GM12878 (cell line): ENCODE data around the gene CLEC16A. TPM values are rescaled to one million over a fixed set of nuclear protein-coding genes. Genes with fewer than 3 reads are reported as not detected.

Experiments used
- BCL11A ChIP-seq: IDR thresholded peaks from 2 replicates; pipeline ENCODE4 v1.6.1; 2011; ENCODE audit warnings: low read depth, low read length
- BHLHE40 ChIP-seq, 2 experiments: fragments of 450-650 bp in 1 of 2; IDR thresholded peaks; 2 replicates each; pipeline ENCODE4 v1.6.1; 2011 to 2017; ENCODE audit warnings: low read depth in 2 of 2, borderline replicate concordance in 1 of 2, improper control_type of control experiment in 1 of 2, low read length in 1 of 2, mild to moderate bottlenecking in 1 of 2
- CREM ChIP-seq: IDR thresholded peaks from 2 replicates; pipeline ENCODE4 v1.6.1; 2014; ENCODE audit warnings: antibody characterized with exemption, low read depth
- HCFC1 ChIP-seq: fragments of 150-350 bp; IDR thresholded peaks from 2 replicates; pipeline ENCODE4 v1.6.1; 2014; ENCODE audit warnings: low read length
- JUNB ChIP-seq: IDR thresholded peaks from 2 replicates; pipeline ENCODE4 v1.6.1; 2016; ENCODE audit warnings: antibody characterized with exemption, mild to moderate bottlenecking
- MYB ChIP-seq: fragments of 150-350 bp; IDR thresholded peaks from 2 replicates; pipeline ENCODE4 v1.6.1; 2014; ENCODE audit warnings: mild to moderate bottlenecking, low read depth, low read length, borderline replicate concordance
- PML ChIP-seq: IDR thresholded peaks from 2 replicates; pipeline ENCODE4 v1.6.1; 2012; ENCODE audit warnings: low read length, inconsistent platforms
- SMAD5 ChIP-seq: IDR thresholded peaks from 2 replicates; pipeline ENCODE4 v1.6.1; 2016; ENCODE audit warnings: antibody characterized with exemption, low read depth
- SRF ChIP-seq, 2 experiments: IDR thresholded peaks; 2 replicates each; pipeline ENCODE4 v1.6.1; 2011; ENCODE audit warnings: low read depth in 2 of 2, low read length in 2 of 2, mild to moderate bottlenecking in 1 of 2, moderate library complexity in 1 of 2
- TAF1 ChIP-seq: IDR thresholded peaks from 2 replicates; pipeline ENCODE4 v1.6.1; 2011; ENCODE audit warnings: mild to moderate bottlenecking, low read depth, low read length, borderline replicate concordance
- polyA plus RNA-seq, 11 experiments: library from polyadenylated mRNA; depleted of rRNA in 4 of 11; unstranded in 6 of 11; stranded (reverse) in 5 of 11; fragments of >200 nt; fragmentation: Nextera tagmentation in 4 of 11; fragmentation: Illumina TruSeq in 1 of 11; extraction: Ambion mirVana in 4 of 11; extraction: Trizol in 1 of 11; gene quantifications; 1 replicate in 1 of 11; 2 replicates in 10 of 11; pipeline versions ENCODE4 v1.2.1 to v1.2.3, GENCODE V29; 2011 to 2016; ENCODE audit warnings: inconsistent platforms in 2 of 11, missing spikeins in 2 of 11, low read depth in 1 of 11
- total RNA-seq, 4 experiments: library from RNA; depleted of rRNA in 3 of 4; stranded (reverse); fragments of >200 nt in 3 of 4; fragmentation: Illumina TruSeq in 1 of 4; extraction: Trizol in 1 of 4; gene quantifications; 2 replicates each; pipeline versions ENCODE4 v1.2.1 to v1.2.3, GENCODE V29; 2013 to 2021
- TF ChIP-seq, protein P1 (sequence below): fragments of 450-650 bp; IDR thresholded peaks from 2 replicates; pipeline ENCODE4 v1.6.1; 2018; ENCODE audit warnings: mild to moderate bottlenecking, low read depth, moderate library complexity; ENCODE audit not compliant: partially characterized antibody
- TF ChIP-seq, protein P2 (sequence below): fragments of 450-650 bp; IDR thresholded peaks from 2 replicates; pipeline ENCODE4 v1.6.1; 2017; ENCODE audit warnings: low read depth, mild to moderate bottlenecking, moderate library complexity
- TF ChIP-seq, protein P3 (sequence below): fragments of 450-650 bp; IDR thresholded peaks from 2 replicates; pipeline ENCODE4 v1.6.1; 2017; ENCODE audit warnings: mild to moderate bottlenecking, moderate library complexity

CLEC16A gene
- total and polyA plus RNA-seq, 10 of the 15 experiments (the other 5 are each of a cell fraction or from before 2014, with no cell fraction given), result 1.5 to 28.8 (median 19.2) TPM

DNA sequence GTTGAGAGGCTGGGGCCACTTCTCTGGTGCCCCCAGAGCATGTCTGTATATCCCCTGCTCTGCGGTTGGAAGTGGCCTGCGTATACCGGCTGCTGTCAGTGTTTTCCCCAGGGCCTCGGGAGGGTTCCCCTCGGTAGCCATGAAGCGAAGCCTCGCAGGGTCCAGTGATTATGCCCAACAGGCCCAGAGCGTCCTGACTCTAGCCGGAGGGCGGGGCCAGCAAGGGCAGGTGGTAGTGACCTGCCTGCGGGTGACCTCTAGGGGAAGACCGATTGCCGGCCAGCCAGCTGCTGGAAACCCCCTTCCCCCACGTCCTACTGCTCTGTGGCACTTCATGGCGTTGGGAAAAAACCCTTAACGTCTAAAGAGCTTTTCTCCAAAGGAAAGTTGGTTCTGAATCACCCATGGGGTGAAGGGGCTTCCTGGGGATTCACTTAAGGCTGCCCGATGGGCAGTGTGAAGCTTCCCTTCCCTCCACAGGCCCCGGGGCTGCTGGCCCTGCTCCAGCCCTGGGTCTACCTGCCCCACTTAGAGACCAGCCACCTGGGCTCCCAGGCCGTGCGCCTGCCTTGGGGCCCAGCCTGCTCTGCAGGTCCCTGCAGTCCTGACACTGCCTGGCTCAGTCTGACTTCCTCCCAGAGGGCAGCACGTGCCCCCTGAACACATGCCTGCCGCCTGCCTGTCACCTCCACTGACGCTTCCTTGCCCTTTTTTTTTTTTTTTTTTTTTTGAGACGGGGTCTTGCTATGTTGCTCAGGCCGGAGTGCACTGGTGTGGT lies 238.9 kb downstream of the CLEC16A start (continued):
- TF ChIP-seq, protein P1, sequence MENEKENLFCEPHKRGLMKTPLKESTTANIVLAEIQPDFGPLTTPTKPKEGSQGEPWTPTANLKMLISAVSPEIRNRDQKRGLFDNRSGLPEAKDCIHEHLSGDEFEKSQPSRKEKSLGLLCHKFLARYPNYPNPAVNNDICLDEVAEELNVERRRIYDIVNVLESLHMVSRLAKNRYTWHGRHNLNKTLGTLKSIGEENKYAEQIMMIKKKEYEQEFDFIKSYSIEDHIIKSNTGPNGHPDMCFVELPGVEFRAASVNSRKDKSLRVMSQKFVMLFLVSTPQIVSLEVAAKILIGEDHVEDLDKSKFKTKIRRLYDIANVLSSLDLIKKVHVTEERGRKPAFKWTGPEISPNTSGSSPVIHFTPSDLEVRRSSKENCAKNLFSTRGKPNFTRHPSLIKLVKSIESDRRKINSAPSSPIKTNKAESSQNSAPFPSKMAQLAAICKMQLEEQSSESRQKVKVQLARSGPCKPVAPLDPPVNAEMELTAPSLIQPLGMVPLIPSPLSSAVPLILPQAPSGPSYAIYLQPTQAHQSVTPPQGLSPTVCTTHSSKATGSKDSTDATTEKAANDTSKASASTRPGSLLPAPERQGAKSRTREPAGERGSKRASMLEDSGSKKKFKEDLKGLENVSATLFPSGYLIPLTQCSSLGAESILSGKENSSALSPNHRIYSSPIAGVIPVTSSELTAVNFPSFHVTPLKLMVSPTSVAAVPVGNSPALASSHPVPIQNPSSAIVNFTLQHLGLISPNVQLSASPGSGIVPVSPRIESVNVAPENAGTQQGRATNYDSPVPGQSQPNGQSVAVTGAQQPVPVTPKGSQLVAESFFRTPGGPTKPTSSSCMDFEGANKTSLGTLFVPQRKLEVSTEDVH, result no peak
- TF ChIP-seq TAF1 (no peak), SMAD5 (no peak), PML (no peak), MYB (peak; percentile 79; the same call in 1 of the 2 replicates), CREM (peak; percentile 59), SRF (IDR thresholded peaks at IDR 0.05; ENCODE audit: low read depth in 2 of 2, low read length in 2 of 2) (no peak), HCFC1 (no peak), JUNB (peak; percentile 27; the same call in 1 of the 2 replicates), BHLHE40 (IDR thresholded peaks at IDR 0.05; ENCODE audit: borderline replicate concordance in 1 of 2, low read depth in 2 of 2, low read length in 1 of 2) (peak; percentile 75 to 91), BCL11A (peak; percentile 55)
- TF ChIP-seq, protein P2, sequence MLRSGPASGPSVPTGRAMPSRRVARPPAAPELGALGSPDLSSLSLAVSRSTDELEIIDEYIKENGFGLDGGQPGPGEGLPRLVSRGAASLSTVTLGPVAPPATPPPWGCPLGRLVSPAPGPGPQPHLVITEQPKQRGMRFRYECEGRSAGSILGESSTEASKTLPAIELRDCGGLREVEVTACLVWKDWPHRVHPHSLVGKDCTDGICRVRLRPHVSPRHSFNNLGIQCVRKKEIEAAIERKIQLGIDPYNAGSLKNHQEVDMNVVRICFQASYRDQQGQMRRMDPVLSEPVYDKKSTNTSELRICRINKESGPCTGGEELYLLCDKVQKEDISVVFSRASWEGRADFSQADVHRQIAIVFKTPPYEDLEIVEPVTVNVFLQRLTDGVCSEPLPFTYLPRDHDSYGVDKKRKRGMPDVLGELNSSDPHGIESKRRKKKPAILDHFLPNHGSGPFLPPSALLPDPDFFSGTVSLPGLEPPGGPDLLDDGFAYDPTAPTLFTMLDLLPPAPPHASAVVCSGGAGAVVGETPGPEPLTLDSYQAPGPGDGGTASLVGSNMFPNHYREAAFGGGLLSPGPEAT, result peak; percentile 98
- TF ChIP-seq, protein P3, sequence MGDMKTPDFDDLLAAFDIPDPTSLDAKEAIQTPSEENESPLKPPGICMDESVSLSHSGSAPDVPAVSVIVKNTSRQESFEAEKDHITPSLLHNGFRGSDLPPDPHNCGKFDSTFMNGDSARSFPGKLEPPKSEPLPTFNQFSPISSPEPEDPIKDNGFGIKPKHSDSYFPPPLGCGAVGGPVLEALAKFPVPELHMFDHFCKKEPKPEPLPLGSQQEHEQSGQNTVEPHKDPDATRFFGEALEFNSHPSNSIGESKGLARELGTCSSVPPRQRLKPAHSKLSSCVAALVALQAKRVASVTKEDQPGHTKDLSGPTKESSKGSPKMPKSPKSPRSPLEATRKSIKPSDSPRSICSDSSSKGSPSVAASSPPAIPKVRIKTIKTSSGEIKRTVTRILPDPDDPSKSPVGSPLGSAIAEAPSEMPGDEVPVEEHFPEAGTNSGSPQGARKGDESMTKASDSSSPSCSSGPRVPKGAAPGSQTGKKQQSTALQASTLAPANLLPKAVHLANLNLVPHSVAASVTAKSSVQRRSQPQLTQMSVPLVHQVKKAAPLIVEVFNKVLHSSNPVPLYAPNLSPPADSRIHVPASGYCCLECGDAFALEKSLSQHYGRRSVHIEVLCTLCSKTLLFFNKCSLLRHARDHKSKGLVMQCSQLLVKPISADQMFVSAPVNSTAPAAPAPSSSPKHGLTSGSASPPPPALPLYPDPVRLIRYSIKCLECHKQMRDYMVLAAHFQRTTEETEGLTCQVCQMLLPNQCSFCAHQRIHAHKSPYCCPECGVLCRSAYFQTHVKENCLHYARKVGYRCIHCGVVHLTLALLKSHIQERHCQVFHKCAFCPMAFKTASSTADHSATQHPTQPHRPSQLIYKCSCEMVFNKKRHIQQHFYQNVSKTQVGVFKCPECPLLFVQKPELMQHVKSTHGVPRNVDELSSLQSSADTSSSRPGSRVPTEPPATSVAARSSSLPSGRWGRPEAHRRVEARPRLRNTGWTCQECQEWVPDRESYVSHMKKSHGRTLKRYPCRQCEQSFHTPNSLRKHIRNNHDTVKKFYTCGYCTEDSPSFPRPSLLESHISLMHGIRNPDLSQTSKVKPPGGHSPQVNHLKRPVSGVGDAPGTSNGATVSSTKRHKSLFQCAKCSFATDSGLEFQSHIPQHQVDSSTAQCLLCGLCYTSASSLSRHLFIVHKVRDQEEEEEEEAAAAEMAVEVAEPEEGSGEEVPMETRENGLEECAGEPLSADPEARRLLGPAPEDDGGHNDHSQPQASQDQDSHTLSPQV, result peak; percentile 43
